Measurements from ENCODE around the gene DGKI.
"Not testable (repeated sequence)": the region's sequence is repeated elsewhere in the genome, so short reads cannot be mapped to it uniquely, and the experiment has no call there.

Gene DGKI

GRCh38 chr7:137471128-137471527 lies 375.6 kb downstream of the DGKI start:
- Histone ChIP-seq H3K4me3 (ENCODE audit: low read length) (no peak overlapping the region), H2AFZ (ENCODE audit: low read depth, low read length) (no peak overlapping the region), H3K4me1 (ENCODE audit: insufficient read depth, low read length) (peaks cover 5% of the 10 kb centered on the region), H3K36me3 (ENCODE audit: insufficient read depth, low read length) (no peaks in the 10 kb centered on the region), H3K27me3 (ENCODE audit: insufficient read depth, low read length) (no peaks in the 10 kb centered on the region), H3K9me3 (ENCODE audit: low read length) (no peaks in the 10 kb centered on the region)

DNA sequence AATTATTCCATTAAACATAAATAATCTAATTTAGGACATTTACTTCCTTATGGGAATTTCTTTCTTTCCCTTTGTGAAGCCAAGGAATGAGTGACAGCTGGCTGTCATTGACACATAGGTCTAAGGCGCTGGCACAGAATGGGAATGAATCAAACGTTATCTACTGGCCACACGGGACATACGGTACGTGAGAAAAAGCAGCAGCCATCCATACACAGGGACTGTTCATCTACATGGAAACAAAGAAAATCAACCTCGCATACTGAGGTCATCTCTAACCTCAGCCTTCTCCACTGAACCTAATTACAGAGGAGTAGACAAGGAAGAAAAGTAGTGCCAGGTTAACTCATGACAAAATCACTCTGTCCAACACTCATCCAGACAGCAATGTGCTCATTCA lies 376.9 kb downstream of the DGKI start:
- Histone ChIP-seq H3K4me1 (ENCODE audit: insufficient read depth, low read length) (peaks cover 5% of the 10 kb centered on the region), H3K9me3 (ENCODE audit: low read length) (no peaks in the 10 kb centered on the region), H3K36me3 (ENCODE audit: insufficient read depth, low read length) (no peaks in the 10 kb centered on the region), H3K4me3 (ENCODE audit: low read length) (no peak overlapping the region), H2AFZ (ENCODE audit: low read depth, low read length) (no peak overlapping the region), H3K27me3 (ENCODE audit: insufficient read depth, low read length) (no peaks in the 10 kb centered on the region)

GRCh38 chr7:137469191-137469811 lies 377.5 kb downstream of the DGKI start:
- H3K4me1 ChIP-seq (ENCODE audit: insufficient read depth, low read length), result peaks cover 5% of the 10 kb centered on the region
- H3K27me3 ChIP-seq (ENCODE audit: insufficient read depth, low read length), result no peaks in the 10 kb centered on the region
- no peaks in the 10 kb centered on the region for H3K9me3 ChIP-seq (ENCODE audit: low read length)
- H3K36me3 ChIP-seq (ENCODE audit: insufficient read depth, low read length), result no peaks in the 10 kb centered on the region
- H2AFZ ChIP-seq (ENCODE audit: low read depth, low read length), result no peak overlapping the region
- H3K4me3 ChIP-seq (ENCODE audit: low read length), result no peak overlapping the region

DNA sequence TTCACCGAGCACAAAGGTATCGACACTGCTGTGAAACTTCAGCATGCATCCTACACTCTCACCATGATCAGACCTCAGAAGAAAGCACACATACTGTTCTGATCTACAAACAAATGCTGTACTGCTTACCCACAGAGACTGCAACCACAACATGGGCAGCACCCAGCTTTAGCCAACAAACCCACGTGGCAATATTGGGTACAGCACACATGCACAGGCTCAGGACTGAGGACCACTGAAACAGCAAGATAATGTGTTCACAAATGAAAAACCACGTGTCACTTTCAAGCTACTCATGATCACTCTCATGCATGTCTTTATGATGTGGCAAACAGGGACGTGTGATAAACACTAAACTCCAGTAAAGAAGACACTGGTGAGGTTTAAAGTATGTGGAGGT lies 383.9 kb downstream of the DGKI start:
- H3K4me3 ChIP-seq (ENCODE audit: low read length), result no peak overlapping the region
- no peak overlapping the region for H2AFZ ChIP-seq (ENCODE audit: low read depth, low read length)
- H3K4me1 ChIP-seq (ENCODE audit: insufficient read depth, low read length), result no peaks in the 10 kb centered on the region
- H3K9me3 ChIP-seq (ENCODE audit: low read length), result peaks cover 5% of the 10 kb centered on the region
- no peaks in the 10 kb centered on the region for H3K27me3 ChIP-seq (ENCODE audit: insufficient read depth, low read length)
- H3K36me3 ChIP-seq (ENCODE audit: insufficient read depth, low read length), result no peaks in the 10 kb centered on the region

- peaks cover 5% of the 10 kb centered on the region for H3K9me3 ChIP-seq (ENCODE audit: low read length)
- no peaks in the 10 kb centered on the region for H3K4me1 ChIP-seq (ENCODE audit: insufficient read depth, low read length)
- H3K36me3 ChIP-seq (ENCODE audit: insufficient read depth, low read length), result no peaks in the 10 kb centered on the region
- H3K4me3 ChIP-seq (ENCODE audit: low read length), result no peak overlapping the region
- no peaks in the 10 kb centered on the region for H3K27me3 ChIP-seq (ENCODE audit: insufficient read depth, low read length)
- no peak overlapping the region for H2AFZ ChIP-seq (ENCODE audit: low read depth, low read length)
Observed at GRCh38 chr7:137462074-137462715, 384.6 kb downstream of the DGKI start.

DNA sequence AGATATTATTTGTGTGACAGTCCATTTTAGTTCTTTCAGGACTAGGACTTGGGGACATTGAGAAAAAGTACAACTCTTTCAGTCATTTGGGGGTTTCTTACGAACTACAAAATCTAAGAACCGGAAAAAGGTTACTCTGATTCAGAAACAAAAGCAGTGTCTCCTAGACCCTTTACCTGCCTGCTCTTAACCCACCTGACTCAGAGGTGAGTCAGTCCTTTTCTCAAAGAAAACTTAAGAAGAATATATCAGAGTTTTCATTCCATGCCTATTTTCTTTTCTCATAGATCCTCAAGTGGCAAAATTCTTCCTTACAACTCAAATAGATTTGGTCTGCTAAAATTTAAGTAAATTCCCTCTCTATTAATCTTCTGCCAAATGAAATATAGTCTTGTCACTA lies 388.4 kb downstream of the DGKI start:
- Histone ChIP-seq H3K36me3 (ENCODE audit: insufficient read depth, low read length) (no peaks in the 10 kb centered on the region), H3K9me3 (ENCODE audit: low read length) (peaks cover 5% of the 10 kb centered on the region), H3K27me3 (ENCODE audit: insufficient read depth, low read length) (no peaks in the 10 kb centered on the region), H3K4me3 (ENCODE audit: low read length) (no peak overlapping the region), H3K4me1 (ENCODE audit: insufficient read depth, low read length) (peaks cover 3% of the 10 kb centered on the region), H2AFZ (ENCODE audit: low read depth, low read length) (no peak overlapping the region)

DNA sequence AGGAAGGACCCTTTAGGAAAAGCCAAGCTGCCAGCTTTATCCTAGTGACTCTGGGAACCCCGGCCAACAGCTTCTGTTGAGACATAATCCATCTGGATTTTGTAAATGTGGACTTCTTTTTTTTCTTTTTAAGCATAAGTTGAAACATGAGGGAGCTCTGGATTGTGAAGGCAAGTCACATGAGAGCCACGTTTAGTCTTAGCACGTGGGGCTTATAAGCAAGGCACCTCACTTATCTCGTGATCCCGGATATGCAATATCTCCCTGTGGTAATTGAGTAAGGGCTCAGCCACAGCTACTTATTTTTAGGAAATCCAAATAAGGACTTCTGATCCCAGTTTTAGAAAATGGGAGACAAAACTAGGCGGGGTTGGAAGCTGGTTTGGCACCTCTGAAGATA lies 392.0 kb downstream of the DGKI start:
- H2AFZ ChIP-seq (ENCODE audit: low read depth, low read length), result no peak overlapping the region
- H3K4me3 ChIP-seq (ENCODE audit: low read length), result no peak overlapping the region
- H3K4me1 ChIP-seq (ENCODE audit: insufficient read depth, low read length), result peaks cover 5% of the 10 kb centered on the region
- no peaks in the 10 kb centered on the region for H3K9me3 ChIP-seq (ENCODE audit: low read length)
- no peaks in the 10 kb centered on the region for H3K36me3 ChIP-seq (ENCODE audit: insufficient read depth, low read length)
- H3K27me3 ChIP-seq (ENCODE audit: insufficient read depth, low read length), result no peaks in the 10 kb centered on the region

GRCh38 chr7:137454246-137454724 lies 392.5 kb downstream of the DGKI start:
- no peaks in the 10 kb centered on the region for H3K9me3 ChIP-seq (ENCODE audit: low read length)
- H2AFZ ChIP-seq (ENCODE audit: low read depth, low read length), result no peak overlapping the region
- H3K27me3 ChIP-seq (ENCODE audit: insufficient read depth, low read length), result no peaks in the 10 kb centered on the region
- peaks cover 5% of the 10 kb centered on the region for H3K4me1 ChIP-seq (ENCODE audit: insufficient read depth, low read length)
- H3K36me3 ChIP-seq (ENCODE audit: insufficient read depth, low read length), result no peaks in the 10 kb centered on the region
- H3K4me3 ChIP-seq (ENCODE audit: low read length), result no peak overlapping the region

- H3K4me1 ChIP-seq (ENCODE audit: insufficient read depth, low read length), result peaks cover 5% of the 10 kb centered on the region
- no peak overlapping the region for H2AFZ ChIP-seq (ENCODE audit: low read depth, low read length)
- no peaks in the 10 kb centered on the region for H3K9me3 ChIP-seq (ENCODE audit: low read length)
- no peaks in the 10 kb centered on the region for H3K27me3 ChIP-seq (ENCODE audit: insufficient read depth, low read length)
- no peaks in the 10 kb centered on the region for H3K36me3 ChIP-seq (ENCODE audit: insufficient read depth, low read length)
- no peak overlapping the region for H3K4me3 ChIP-seq (ENCODE audit: low read length)
Observed at GRCh38 chr7:137453356-137453755, 393.4 kb downstream of the DGKI start.

DNA sequence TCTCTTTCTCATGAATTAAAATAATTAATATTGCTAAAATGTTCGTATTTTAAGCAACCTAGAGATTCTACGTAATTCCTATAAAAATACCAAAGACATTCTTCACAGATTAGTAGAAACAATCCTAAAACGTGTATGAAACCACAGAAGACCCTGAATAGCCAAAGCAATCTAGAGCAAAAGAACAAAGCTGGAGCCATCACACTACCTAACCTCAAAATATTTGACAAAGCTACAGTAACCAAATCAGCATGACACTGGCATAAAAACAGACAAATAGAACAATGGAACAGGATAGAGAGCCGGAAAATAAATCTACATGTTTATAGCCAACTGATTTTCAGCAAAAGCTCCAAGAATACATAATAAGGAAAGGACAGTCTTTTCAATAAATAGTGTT lies 397.8 kb downstream of the DGKI start:
- H3K36me3 ChIP-seq (ENCODE audit: insufficient read depth, low read length), result no peaks in the 10 kb centered on the region
- no peak overlapping the region for H3K4me3 ChIP-seq (ENCODE audit: low read length)
- no peaks in the 10 kb centered on the region for H3K9me3 ChIP-seq (ENCODE audit: low read length)
- H3K27me3 ChIP-seq (ENCODE audit: insufficient read depth, low read length), result no peaks in the 10 kb centered on the region
- H3K4me1 ChIP-seq (ENCODE audit: insufficient read depth, low read length), result peaks cover 5% of the 10 kb centered on the region
- no peak overlapping the region for H2AFZ ChIP-seq (ENCODE audit: low read depth, low read length)

DNA sequence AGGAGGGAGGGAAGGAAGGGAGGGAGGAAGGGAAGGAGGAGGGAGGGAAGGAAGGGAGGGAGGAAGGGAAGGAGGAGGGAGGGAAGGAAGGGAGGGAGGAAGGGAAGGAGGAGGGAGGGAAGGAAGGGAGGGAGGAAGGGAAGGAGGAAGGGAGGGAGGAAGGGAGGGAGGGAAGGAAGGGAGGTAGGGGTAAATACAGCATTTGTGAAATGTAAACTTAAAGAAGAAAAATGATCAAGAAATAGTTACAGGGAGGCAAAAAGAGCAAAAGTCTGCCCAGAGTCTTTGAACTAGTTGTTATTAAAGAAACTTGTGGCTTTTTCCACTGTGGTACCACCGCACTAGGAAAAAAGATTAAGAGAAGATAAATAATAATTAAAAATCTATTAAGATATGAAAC lies 398.2 kb downstream of the DGKI start:
- not testable (repeated sequence) for H3K36me3 ChIP-seq (ENCODE audit: insufficient read depth, low read length); H3K27me3 ChIP-seq (ENCODE audit: insufficient read depth, low read length); H3K4me3 ChIP-seq (ENCODE audit: low read length); H3K9me3 ChIP-seq (ENCODE audit: low read length); H2AFZ ChIP-seq (ENCODE audit: low read depth, low read length); H3K4me1 ChIP-seq (ENCODE audit: insufficient read depth, low read length)

DNA sequence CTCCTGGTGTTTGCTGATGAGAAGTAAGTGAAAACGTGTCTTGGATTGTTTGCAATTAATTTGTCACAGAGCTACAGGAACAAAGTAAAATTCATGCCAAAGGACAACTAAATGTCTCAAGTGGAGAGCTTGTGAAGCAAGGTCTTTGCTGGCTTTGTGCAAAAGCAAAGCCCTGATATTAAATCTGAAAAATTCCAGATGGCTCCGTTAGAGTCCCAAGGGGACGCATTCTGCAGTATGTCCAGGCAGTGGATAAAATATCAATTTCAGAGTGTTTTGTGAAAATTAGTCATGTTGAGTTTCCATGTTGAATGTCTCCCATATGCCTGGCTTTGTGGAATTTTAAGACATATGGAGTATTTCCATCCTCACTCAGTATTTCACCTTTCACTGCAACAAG lies 400.7 kb downstream of the DGKI start:
- Histone ChIP-seq H3K27me3 (ENCODE audit: insufficient read depth, low read length) (no peaks in the 10 kb centered on the region), H3K36me3 (ENCODE audit: insufficient read depth, low read length) (no peaks in the 10 kb centered on the region), H3K4me1 (ENCODE audit: insufficient read depth, low read length) (no peaks in the 10 kb centered on the region), H2AFZ (ENCODE audit: low read depth, low read length) (no peak overlapping the region), H3K9me3 (ENCODE audit: low read length) (no peaks in the 10 kb centered on the region), H3K4me3 (ENCODE audit: low read length) (no peak overlapping the region)

DNA sequence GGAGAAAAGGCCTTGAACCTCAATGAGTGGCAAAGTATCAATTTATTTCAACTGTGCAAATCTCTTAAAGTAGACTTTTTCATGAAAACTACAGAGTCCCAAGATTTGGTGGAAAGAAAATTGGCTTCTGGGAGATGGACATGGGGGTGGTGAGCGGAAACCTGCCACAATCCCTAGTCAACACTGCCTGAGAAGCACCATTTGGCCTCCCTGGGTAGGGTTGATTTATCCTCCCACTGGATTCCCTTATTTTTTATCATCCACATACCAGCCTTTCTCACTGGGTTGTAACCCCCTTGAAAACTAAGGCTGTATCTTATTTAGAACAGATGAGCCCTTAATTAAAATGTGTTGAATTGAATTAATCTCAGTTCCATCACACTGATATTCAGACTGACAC lies 401.5 kb downstream of the DGKI start:
- no peaks in the 10 kb centered on the region for H3K9me3 ChIP-seq (ENCODE audit: low read length)
- H3K4me3 ChIP-seq (ENCODE audit: low read length), result no peak overlapping the region
- no peaks in the 10 kb centered on the region for H3K36me3 ChIP-seq (ENCODE audit: insufficient read depth, low read length)
- peaks cover 4% of the 10 kb centered on the region for H3K4me1 ChIP-seq (ENCODE audit: insufficient read depth, low read length)
- no peak overlapping the region for H2AFZ ChIP-seq (ENCODE audit: low read depth, low read length)
- no peaks in the 10 kb centered on the region for H3K27me3 ChIP-seq (ENCODE audit: insufficient read depth, low read length)

DNA sequence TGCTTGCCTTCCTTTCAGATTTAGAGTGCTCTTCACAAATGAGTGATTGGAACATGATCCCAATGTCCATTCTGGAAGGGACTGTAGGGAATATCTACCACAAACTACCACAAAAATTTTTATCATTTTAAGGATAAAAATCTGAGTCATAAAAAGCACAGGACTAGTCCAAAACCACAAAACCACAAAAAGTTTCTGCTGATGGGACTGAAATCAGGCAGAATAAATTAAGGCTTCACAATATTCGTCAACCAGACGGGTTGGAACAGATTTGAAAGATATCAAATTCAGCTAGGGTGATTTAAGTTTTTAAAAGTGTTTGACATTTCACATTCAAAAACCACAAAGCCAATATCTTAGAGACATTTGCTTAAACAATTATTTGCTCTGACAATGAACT lies 403.2 kb downstream of the DGKI start:
- Histone ChIP-seq H3K9me3 (ENCODE audit: low read length) (no peaks in the 10 kb centered on the region), H3K27me3 (ENCODE audit: insufficient read depth, low read length) (no peaks in the 10 kb centered on the region), H2AFZ (ENCODE audit: low read depth, low read length) (no peak overlapping the region), H3K4me1 (ENCODE audit: insufficient read depth, low read length) (peaks cover 10% of the 10 kb centered on the region), H3K4me3 (ENCODE audit: low read length) (no peak overlapping the region), H3K36me3 (ENCODE audit: insufficient read depth, low read length) (no peaks in the 10 kb centered on the region)

Data from neuron (in vitro differentiated cells).